Vagina (tissue), 2 donors: ENCODE data around the gene TTBK1.

Experiments
- CTCF ChIP-seq, 3 experiments: fragments of 450-650 bp in 2 of 3; fragments of 200-600 bp in 1 of 3; sonication (generic) in 1 of 3; IDR thresholded peaks; one replicate each; pipeline ENCODE4 v1.5.1; 2017 to 2019; ENCODE audit warnings: antibody characterized with exemption in 3 of 3, mild to moderate bottlenecking in 2 of 3, moderate library complexity in 2 of 3
- POLR2A ChIP-seq, 2 donors: fragments of 450-650 bp; IDR thresholded peaks; one replicate each; pipeline ENCODE4 v1.6.1; 2017; ENCODE audit warnings: antibody characterized with exemption in 2 of 2, mild to moderate bottlenecking in 2 of 2, moderate library complexity in 2 of 2

GRCh38 chr6:43307451-43308100 lies 64.3 kb downstream of the TTBK1 start:
- no peak for TF ChIP-seq POLR2A (IDR thresholded peaks at IDR 0.05)
- no peak for TF ChIP-seq CTCF (IDR thresholded peaks at IDR 0.05)
